AG04450 (cell line): ENCODE data around the gene PAX2. TPM values are rescaled to one million over a fixed set of nuclear protein-coding genes. Genes with fewer than 3 reads are reported as not detected.

Experiments
- CTCF ChIA-PET: fragments of 300-600, 350-600 bp; formaldehyde crosslinking; extraction: SDS; loops from one replicate; lab custom pipeline; 2022; ENCODE audit warnings: antibody characterized with exemption, inconsistent platforms; lab: Charles Lee
- POLR2A ChIA-PET: fragments of 350-600 bp; formaldehyde crosslinking; extraction: SDS; loops from one replicate; lab custom pipeline; 2021; ENCODE audit warnings: antibody characterized with exemption, inconsistent platforms; lab: Yijun Ruan, JAX
- DNase-seq: peaks from one replicate; pipeline ENCODE4 v3.0.0-alpha.2; 2011; ENCODE audit warnings: low read depth, low spot score
- H3K27ac ChIP-seq: one replicate; pipeline ENCODE4 v1.5.1; 2012; ENCODE audit warnings: low read depth, low read length, control low read depth
- H3K27me3 ChIP-seq: one replicate; pipeline ENCODE4 v1.6.0; 2012; ENCODE audit warnings: low read length; ENCODE audit not compliant: control insufficient read depth, insufficient read depth
- H3K4me3 ChIP-seq: 2 replicates; pipeline ENCODE4 v1.5.1; 2011; ENCODE audit warnings: mild to moderate bottlenecking, low read depth, low read length, control low read depth
- H3K9me3 ChIP-seq: 2 replicates; pipeline ENCODE4 v1.5.1; 2012; ENCODE audit warnings: low read length; ENCODE audit not compliant: control insufficient read depth, insufficient read depth
- polyA plus RNA-seq: library from polyadenylated mRNA; depleted of rRNA; stranded (reverse); fragments of >200 nt; gene quantifications from 2 replicates; pipeline ENCODE4 v1.2.3, GENCODE V29; 2011
- TF ChIP-seq, protein P1 (sequence below): IDR thresholded peaks from 2 replicates; pipeline ENCODE4 v1.5.1; 2011; ENCODE audit warnings: low read depth, low read length, control low read depth, inconsistent platforms

The PAX2 gene
- polyA plus RNA-seq, 1 experiment: not detected

DNA sequence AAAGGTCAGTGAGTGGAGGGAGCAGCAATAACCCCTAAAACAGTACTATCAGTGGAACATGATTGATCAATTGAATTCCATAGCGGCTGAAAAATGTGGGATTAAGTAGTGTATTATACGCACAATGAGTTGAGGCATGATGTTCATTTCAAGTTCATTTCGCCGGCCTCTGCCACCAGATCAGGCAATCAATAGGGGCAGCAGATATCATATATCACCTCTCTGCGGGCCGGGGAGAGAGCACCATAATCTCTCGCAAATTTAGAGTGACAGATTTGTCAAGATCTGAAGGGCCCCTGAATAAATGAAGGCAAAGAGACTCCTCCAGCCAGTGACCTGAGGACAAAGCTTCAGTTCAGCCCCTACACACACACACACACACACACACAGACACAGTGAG lies 58.5 kb downstream of the PAX2 start:
- Histone ChIP-seq H3K27me3 (peaks cover 47% of the 10 kb centered on the region), H3K27ac (no peak overlapping the region), H3K4me3 (no peak overlapping the region), H3K9me3 (no peaks in the 10 kb centered on the region)
- no peak for DNase-seq
- POLR2A ChIA-PET: no interaction called here
- TF ChIP-seq, protein P1, sequence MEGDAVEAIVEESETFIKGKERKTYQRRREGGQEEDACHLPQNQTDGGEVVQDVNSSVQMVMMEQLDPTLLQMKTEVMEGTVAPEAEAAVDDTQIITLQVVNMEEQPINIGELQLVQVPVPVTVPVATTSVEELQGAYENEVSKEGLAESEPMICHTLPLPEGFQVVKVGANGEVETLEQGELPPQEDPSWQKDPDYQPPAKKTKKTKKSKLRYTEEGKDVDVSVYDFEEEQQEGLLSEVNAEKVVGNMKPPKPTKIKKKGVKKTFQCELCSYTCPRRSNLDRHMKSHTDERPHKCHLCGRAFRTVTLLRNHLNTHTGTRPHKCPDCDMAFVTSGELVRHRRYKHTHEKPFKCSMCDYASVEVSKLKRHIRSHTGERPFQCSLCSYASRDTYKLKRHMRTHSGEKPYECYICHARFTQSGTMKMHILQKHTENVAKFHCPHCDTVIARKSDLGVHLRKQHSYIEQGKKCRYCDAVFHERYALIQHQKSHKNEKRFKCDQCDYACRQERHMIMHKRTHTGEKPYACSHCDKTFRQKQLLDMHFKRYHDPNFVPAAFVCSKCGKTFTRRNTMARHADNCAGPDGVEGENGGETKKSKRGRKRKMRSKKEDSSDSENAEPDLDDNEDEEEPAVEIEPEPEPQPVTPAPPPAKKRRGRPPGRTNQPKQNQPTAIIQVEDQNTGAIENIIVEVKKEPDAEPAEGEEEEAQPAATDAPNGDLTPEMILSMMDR: no peak
- CTCF ChIA-PET: no interaction called here

DNA sequence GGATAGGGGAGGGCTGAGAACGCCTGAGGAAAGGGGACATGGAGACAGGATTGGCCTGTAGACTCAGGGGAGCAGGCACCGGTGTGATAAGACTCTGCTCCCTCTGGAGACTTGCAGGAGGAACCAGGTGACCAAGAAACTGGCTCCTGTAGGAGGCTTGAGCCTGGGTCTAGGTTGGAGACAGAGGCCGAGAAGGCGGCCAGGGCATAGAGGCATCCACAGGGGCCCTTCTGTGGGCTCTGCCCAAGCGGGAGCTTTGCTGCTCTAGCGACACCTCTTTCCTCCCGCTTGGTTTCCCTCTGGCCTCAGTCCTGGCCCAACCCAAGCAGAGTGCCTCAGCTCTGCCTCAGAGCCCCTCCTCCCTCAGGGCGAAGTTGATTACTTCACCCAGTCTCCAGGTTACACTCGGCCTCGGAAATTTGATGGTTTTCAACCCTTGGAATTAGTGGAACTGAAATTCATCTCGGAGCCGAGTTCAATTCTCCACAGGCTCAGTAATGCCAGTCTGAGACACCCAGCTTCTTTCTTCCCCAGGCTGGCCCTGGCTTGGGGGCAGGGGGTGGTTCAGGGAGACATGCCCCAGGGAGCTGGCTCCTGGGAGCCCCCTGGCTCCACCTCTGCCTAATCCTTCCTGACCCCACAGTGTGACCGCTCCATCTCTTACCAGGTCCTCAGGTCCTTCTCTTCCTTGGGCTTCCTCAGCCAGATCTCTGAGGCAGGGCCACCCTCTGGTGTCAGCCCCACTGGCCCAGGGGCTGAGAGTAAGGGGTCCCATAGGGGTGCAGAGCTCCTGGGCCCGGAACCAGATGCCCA lies 60.4 kb downstream of the PAX2 start:
- no peak for DNase-seq
- TF ChIP-seq, protein P1: no peak
- Histone ChIP-seq H3K4me3 (no peak overlapping the region), H3K9me3 (no peaks in the 10 kb centered on the region), H3K27me3 (peaks cover 47% of the 10 kb centered on the region), H3K27ac (no peak overlapping the region)
- POLR2A ChIA-PET: no interaction called here
- CTCF ChIA-PET: interaction anchor here (0.6 kb wide), 1 partner anchor 19 kb away, joined by 3 read pairs; no protein-coding TSS in a partner anchor

DNA sequence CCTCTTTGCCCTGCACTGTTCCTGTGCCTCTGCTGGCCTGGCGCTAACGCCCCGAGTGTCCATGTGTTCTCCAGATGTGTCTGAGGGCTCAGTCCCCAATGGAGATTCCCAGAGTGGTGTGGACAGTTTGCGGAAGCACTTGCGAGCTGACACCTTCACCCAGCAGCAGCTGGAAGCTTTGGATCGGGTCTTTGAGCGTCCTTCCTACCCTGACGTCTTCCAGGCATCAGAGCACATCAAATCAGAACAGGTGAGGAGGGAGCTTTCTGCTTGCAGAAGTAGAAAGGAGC lies 60.9 kb downstream of the PAX2 start:
- Histone ChIP-seq H3K9me3 (no peaks in the 10 kb centered on the region), H3K27me3 (peaks cover 47% of the 10 kb centered on the region), H3K4me3 (no peak overlapping the region), H3K27ac (no peak overlapping the region)
- TF ChIP-seq, protein P1: no peak
- ChIA-PET POLR2A (no interaction called here), CTCF (no interaction called here)
- no peak for DNase-seq

DNA sequence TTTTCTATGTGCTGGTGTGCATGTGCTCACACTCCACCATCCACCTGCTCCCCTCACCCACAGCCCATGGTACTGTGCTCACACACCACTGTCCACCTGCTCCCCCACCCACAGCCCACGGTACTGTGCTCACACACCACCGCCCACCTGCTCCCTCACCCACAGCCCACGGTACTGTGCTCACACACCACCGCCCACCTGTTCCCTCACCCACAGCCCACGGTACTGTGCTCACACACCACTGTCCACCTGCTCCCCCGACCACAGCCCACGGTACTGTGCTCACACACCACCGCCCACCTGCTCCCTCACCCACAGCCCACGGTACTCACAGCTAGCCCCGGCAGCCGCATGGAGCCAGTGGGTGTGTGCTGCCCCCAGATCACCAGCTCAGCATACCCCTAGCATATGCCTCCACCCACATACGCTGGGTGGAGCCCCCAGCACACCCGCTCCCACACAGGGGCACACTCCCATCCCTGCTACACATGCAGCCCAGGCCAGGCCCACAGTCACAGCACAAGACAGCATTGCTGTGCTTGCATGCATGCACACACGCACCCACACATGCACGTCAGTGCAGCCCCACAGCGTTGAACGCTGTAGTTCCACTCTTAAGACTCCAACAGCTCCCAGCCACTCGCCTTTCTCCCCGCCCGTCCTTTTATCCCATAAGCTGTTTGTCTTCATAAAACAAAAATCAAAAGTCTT lies 62.0 kb downstream of the PAX2 start:
- Histone ChIP-seq H3K9me3 (no peaks in the 10 kb centered on the region), H3K27me3 (peaks cover 40% of the 10 kb centered on the region), H3K27ac (no peak overlapping the region), H3K4me3 (no peak overlapping the region)
- DNase-seq: no peak
- ChIA-PET CTCF (no interaction called here), POLR2A (no interaction called here)
- TF ChIP-seq, protein P1: no peak

- H3K27ac ChIP-seq: no peak overlapping the region
- H3K4me3 ChIP-seq: no peak overlapping the region
- peaks cover 38% of the 10 kb centered on the region for H3K27me3 ChIP-seq
- no peaks in the 10 kb centered on the region for H3K9me3 ChIP-seq
- TF ChIP-seq, protein P1: no peak
- no peak for DNase-seq
- CTCF ChIA-PET: no interaction called here
- POLR2A ChIA-PET: no interaction called here
These were observed 63.5 kb downstream of the PAX2 start for GRCh38 chr10:100808876-100809275.
